ENCODE measurements around the gene PNKD.

PNKD gene

GRCh38 chr2:218370410-218371063 lies 100.2 kb downstream of the PNKD start:
- DNase-seq (ENCODE audit: low read depth in 3 of 3): no peak

GRCh38 chr2:218371983-218372350 lies 101.6 kb downstream of the PNKD start:
- DNase-seq (ENCODE audit: low read depth in 3 of 3): no peak

- no peak for DNase-seq (ENCODE audit: low read depth in 3 of 3)
These were observed 104.5 kb downstream of the PNKD start for GRCh38 chr2:218374795-218375194.

- no peak for DNase-seq (ENCODE audit: low read depth in 3 of 3)
These were observed 104.9 kb downstream of the PNKD start for GRCh38 chr2:218375212-218375611.

- DNase-seq (ENCODE audit: low read depth in 3 of 3): no peak
These were observed 107.7 kb downstream of the PNKD start for GRCh38 chr2:218378053-218378452.

GRCh38 chr2:218381916-218382366 lies 111.6 kb downstream of the PNKD start, which contains the start of gene SLC11A1:
Gene SLC11A1, plus strand, starts transcription at chr2:218382273. Its CDS starts 96 bp downstream, at chr2:218382369.
- no peak for DNase-seq (ENCODE audit: low read depth in 3 of 3)

- DNase-seq (ENCODE audit: low read depth in 3 of 3): no peak
These were observed 112.5 kb downstream of the PNKD start for GRCh38 chr2:218382785-218383184.

- DNase-seq (ENCODE audit: low read depth in 3 of 3): no peak
These were observed 113.7 kb downstream of the PNKD start for GRCh38 chr2:218383892-218384519.

- no peak for DNase-seq (ENCODE audit: low read depth in 3 of 3)
These were observed 114.7 kb downstream of the PNKD start for GRCh38 chr2:218384975-218385374.

GRCh38 chr2:218386505-218387368 lies 116.4 kb downstream of the PNKD start:
- DNase-seq (ENCODE audit: low read depth in 3 of 3): no peak

GRCh38 chr2:218387369-218388194 lies 117.3 kb downstream of the PNKD start:
- DNase-seq (ENCODE audit: low read depth in 3 of 3): no peak

- DNase-seq (ENCODE audit: low read depth in 3 of 3): no peak
These were observed 119.2 kb downstream of the PNKD start for GRCh38 chr2:218389333-218390150.

GRCh38 chr2:218391202-218391601 lies 120.9 kb downstream of the PNKD start:
- DNase-seq (ENCODE audit: low read depth in 3 of 3): no peak

GRCh38 chr2:218392459-218392858 lies 122.1 kb downstream of the PNKD start:
- no peak for DNase-seq (ENCODE audit: low read depth in 3 of 3)

GRCh38 chr2:218392891-218393462 lies 122.7 kb downstream of the PNKD start:
- no peak for DNase-seq (ENCODE audit: low read depth in 3 of 3)

GRCh38 chr2:218393750-218394290 lies 123.5 kb downstream of the PNKD start:
- DNase-seq (ENCODE audit: low read depth in 3 of 3): no peak

GRCh38 chr2:218394298-218395089 lies 124.2 kb downstream of the PNKD start:
- no peak for DNase-seq (ENCODE audit: low read depth in 3 of 3)

GRCh38 chr2:218395090-218395444 lies 124.7 kb downstream of the PNKD start:
- DNase-seq (ENCODE audit: low read depth in 3 of 3): no peak

- no peak for DNase-seq (ENCODE audit: low read depth in 3 of 3)
These were observed 125.1 kb downstream of the PNKD start for GRCh38 chr2:218395456-218395825.

All from stimulated activated CD4-positive, alpha-beta T cell treated with anti-CD3 and anti-CD28 coated beads, TNF-alpha, amount 100 ng/mL, for 24 hours (primary cell).